ENCODE measurements around the gene STIM1.

STIM1 gene

GRCh38 chr11:3959015-3959902 lies 103.8 kb downstream of the STIM1 start:
- no peak; the same call in 1 of the 2 replicates for TF ChIP-seq CTCF (IDR thresholded peaks at IDR 0.05; ENCODE audit: low read depth, low read length)
- no peak for DNase-seq (ENCODE audit: extremely low read depth, low read depth)

- TF ChIP-seq CTCF (IDR thresholded peaks at IDR 0.05; ENCODE audit: low read depth, low read length): no peak
- no peak for DNase-seq (ENCODE audit: extremely low read depth, low read depth)
Measured at GRCh38 chr11:3959903-3960265, 104.4 kb downstream of the STIM1 start.

- DNase-seq (ENCODE audit: extremely low read depth, low read depth): no peak
- no peak for TF ChIP-seq CTCF (IDR thresholded peaks at IDR 0.05; ENCODE audit: low read depth, low read length)
Measured at GRCh38 chr11:3962406-3962840, 107.0 kb downstream of the STIM1 start.

- DNase-seq (ENCODE audit: extremely low read depth, low read depth): no peak
- TF ChIP-seq CTCF (IDR thresholded peaks at IDR 0.05; ENCODE audit: low read depth, low read length): no peak
Measured at GRCh38 chr11:3964056-3964455, 108.6 kb downstream of the STIM1 start.

GRCh38 chr11:3964935-3965604 lies 109.6 kb downstream of the STIM1 start:
- no peak for DNase-seq (ENCODE audit: extremely low read depth, low read depth)

DNA sequence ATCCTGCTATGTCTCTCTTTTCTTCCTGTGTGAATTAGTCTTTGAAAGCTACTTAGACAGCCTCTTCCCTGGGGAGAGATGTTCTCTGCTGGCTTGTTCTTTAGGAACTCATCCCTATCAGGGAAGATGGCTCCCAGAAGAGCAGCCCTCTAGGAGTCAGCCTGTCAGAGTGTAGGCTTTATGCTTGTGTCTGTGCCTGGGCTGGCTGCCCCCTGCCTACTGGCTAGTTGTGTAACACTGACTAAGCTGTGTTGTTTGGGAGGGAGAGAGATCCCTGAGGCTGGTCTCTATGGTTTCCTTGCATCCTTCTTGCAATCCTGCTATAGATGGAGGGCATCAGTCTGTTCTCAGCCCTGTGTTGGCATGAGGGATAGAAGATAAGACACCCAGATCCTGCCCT lies 112.2 kb downstream of the STIM1 start:
- no peak for TF ChIP-seq CTCF (IDR thresholded peaks at IDR 0.05; ENCODE audit: low read depth, low read length)

More at GRCh38 chr11:3964935-3965604, 109.6 kb downstream of the STIM1 start:
- TF ChIP-seq CTCF (IDR thresholded peaks at IDR 0.05; ENCODE audit: low read depth, low read length): no peak

GRCh38 chr11:3969200-3969599 lies 113.7 kb downstream of the STIM1 start:
- no peak for DNase-seq (ENCODE audit: extremely low read depth, low read depth)
- no peak for TF ChIP-seq CTCF (IDR thresholded peaks at IDR 0.05; ENCODE audit: low read depth, low read length)

More for the DNA sequence above, 112.2 kb downstream of the STIM1 start:
- no peak for DNase-seq (ENCODE audit: extremely low read depth, low read depth)

Measured in AG09319 (cell line).